Measurements from ENCODE around the gene CALN1. TPM values are rescaled to one million over a fixed set of nuclear protein-coding genes. Genes with fewer than 3 reads are reported as not detected.

CALN1 gene
- polyA plus RNA-seq, 1 experiment: not detected

DNA sequence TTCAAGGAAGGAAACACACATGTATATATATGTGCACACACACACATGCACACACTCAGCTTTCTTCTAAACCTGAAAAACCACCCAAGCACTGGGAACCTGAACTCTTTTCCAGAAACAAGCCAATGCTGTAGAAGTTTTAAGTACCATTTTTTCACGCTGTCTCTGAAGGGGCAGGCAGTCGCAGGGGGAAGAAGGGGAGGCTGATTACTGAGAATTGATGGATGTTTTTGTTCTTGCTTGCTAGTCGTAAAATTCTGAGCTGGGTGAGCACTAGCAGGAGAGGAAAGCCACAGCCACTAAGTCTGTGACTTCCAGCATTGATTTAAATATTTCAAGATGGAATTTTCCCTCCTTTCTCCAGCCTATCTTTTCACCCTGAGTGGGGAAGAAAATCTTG is 391.8 kb downstream of the CALN1 start:
- no peak for TF ChIP-seq CTCF (IDR thresholded peaks at IDR 0.05; ENCODE audit: insufficient read depth, low read depth, low read length)
- no peak for DNase-seq (ENCODE audit: low read depth)
- ChIA-PET POLR2A (no interaction called here), CTCF (no interaction called here)
- Histone ChIP-seq H3K36me3 (ENCODE audit: control insufficient read depth, insufficient read depth, low read length) (no peaks in the 10 kb centered on the region), H3K27me3 (ENCODE audit: control insufficient read depth, insufficient read depth, low read length) (no peaks in the 10 kb centered on the region), H3K4me3 (ENCODE audit: low read depth, low read length) (no peak overlapping the region)

- H3K27me3 ChIP-seq (ENCODE audit: control insufficient read depth, insufficient read depth, low read length): no peaks in the 10 kb centered on the region
- no peak for DNase-seq (ENCODE audit: low read depth)
- H3K4me3 ChIP-seq (ENCODE audit: low read depth, low read length): no peak overlapping the region
- TF ChIP-seq CTCF (IDR thresholded peaks at IDR 0.05; ENCODE audit: insufficient read depth, low read depth, low read length): no peak
- POLR2A ChIA-PET: no interaction called here
- CTCF ChIA-PET: no interaction called here
- no peaks in the 10 kb centered on the region for H3K36me3 ChIP-seq (ENCODE audit: control insufficient read depth, insufficient read depth, low read length)
Observed at GRCh38 chr7:72019436-72019835, 392.7 kb downstream of the CALN1 start.

DNA sequence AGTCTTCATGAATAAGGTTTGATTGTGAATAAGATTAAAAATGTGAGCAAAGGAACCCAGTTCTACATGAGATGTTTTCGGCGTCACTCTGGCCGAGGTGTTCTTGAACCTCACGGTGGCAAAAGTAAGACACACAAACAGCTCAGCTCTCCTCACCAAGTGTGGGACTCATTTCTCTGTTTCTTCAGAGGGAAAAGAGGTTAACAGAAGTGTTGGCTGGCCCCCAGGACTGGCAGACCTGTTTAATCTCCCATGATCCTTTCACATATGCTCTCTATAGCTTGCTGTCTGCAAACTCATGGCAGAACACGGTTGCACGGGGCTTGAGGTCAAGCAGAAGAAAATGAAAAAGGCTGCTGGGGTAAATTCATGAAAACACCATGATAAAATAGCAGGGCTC is 394.4 kb downstream of the CALN1 start:
- TF ChIP-seq CTCF (IDR thresholded peaks at IDR 0.05; ENCODE audit: insufficient read depth, low read depth, low read length): no peak
- no peak for DNase-seq (ENCODE audit: low read depth)
- CTCF ChIA-PET: no interaction called here
- Histone ChIP-seq H3K27me3 (ENCODE audit: control insufficient read depth, insufficient read depth, low read length) (no peaks in the 10 kb centered on the region), H3K4me3 (ENCODE audit: low read depth, low read length) (no peak overlapping the region), H3K36me3 (ENCODE audit: control insufficient read depth, insufficient read depth, low read length) (no peaks in the 10 kb centered on the region)
- POLR2A ChIA-PET: no interaction called here

- no peak for DNase-seq (ENCODE audit: low read depth)
- ChIA-PET POLR2A (no interaction called here), CTCF (no interaction called here)
- Histone ChIP-seq H3K4me3 (ENCODE audit: low read depth, low read length) (no peak overlapping the region), H3K27me3 (ENCODE audit: control insufficient read depth, insufficient read depth, low read length) (no peaks in the 10 kb centered on the region), H3K36me3 (ENCODE audit: control insufficient read depth, insufficient read depth, low read length) (no peaks in the 10 kb centered on the region)
- TF ChIP-seq CTCF (IDR thresholded peaks at IDR 0.05; ENCODE audit: insufficient read depth, low read depth, low read length): no peak
Observed at GRCh38 chr7:72016574-72016973, 395.6 kb downstream of the CALN1 start.

GRCh38 chr7:72015136-72015535 is 397.0 kb downstream of the CALN1 start:
- no peak for DNase-seq (ENCODE audit: low read depth)
- ChIA-PET CTCF (no interaction called here), POLR2A (no interaction called here)
- no peak overlapping the region for H3K4me3 ChIP-seq (ENCODE audit: low read depth, low read length)
- TF ChIP-seq CTCF (IDR thresholded peaks at IDR 0.05; ENCODE audit: insufficient read depth, low read depth, low read length): no peak
- H3K36me3 ChIP-seq (ENCODE audit: control insufficient read depth, insufficient read depth, low read length): no peaks in the 10 kb centered on the region
- H3K27me3 ChIP-seq (ENCODE audit: control insufficient read depth, insufficient read depth, low read length): no peaks in the 10 kb centered on the region
